Adrenal gland (tissue), 12 donors: ENCODE data around the gene ZDBF2. TPM values are rescaled to one million over a fixed set of nuclear protein-coding genes. Genes with fewer than 3 reads are reported as not detected.

Source experiments
- DNase-seq, 7 donors: peaks; one replicate each; pipeline ENCODE4 v3.0.0-alpha.2; 2019 to 2020
- H3K27ac ChIP-seq, 5 donors: fragments of 200-600 bp; sonication (generic) in 4 of 5; 1 replicate in 3 of 5; 2 replicates in 2 of 5; pipeline versions ENCODE4 v1.5.1 to v1.8.0; 2016 to 2020; ENCODE audit warnings: mild to moderate bottlenecking in 1 of 5
- H3K27me3 ChIP-seq: fragments of 200-600 bp; 2 replicates; pipeline ENCODE4 v1.8.0; 2021
- H3K36me3 ChIP-seq, 2 donors: fragments of 200-600 bp; replicated peaks in 1 of 2; 1 replicate in 1 of 2; 2 replicates in 1 of 2; pipeline versions ENCODE4 v1.5.1 to v1.8.0; 2018 to 2022
- H3K4me1 ChIP-seq, 2 donors: fragments of 200-600 bp; replicated peaks in 1 of 2; 1 replicate in 1 of 2; 2 replicates in 1 of 2; pipeline versions ENCODE4 v1.5.1 to v1.8.0; 2018 to 2021
- H3K4me3 ChIP-seq, 4 donors: fragments of 200-600 bp; sonication (generic) in 3 of 4; one replicate each; pipeline ENCODE4 v1.5.1; 2016 to 2018
- H3K9me3 ChIP-seq, 3 donors: fragments of 200-600 bp; sonication (generic) in 1 of 3; replicated peaks in 1 of 3; 1 replicate in 2 of 3; 2 replicates in 1 of 3; pipeline versions ENCODE4 v1.5.1 to v1.8.0; 2016 to 2021
- POLR2A ChIP-seq, 2 donors: fragments of 450-650 bp; IDR thresholded peaks; one replicate each; pipeline ENCODE4 v1.6.1; 2017; ENCODE audit warnings: antibody characterized with exemption in 2 of 2, mild to moderate bottlenecking in 2 of 2, moderate library complexity in 1 of 2
- WGBS, 4 donors: extraction: QIAGEN DNeasy Blood & Tissue Kit in 2 of 4; methylation state at CpG; one replicate each; pipeline versions ENCODE4 v1.1.5 to v1.1.7; 2013 to 2017; 5-methylcytosine and 5-hydroxymethylcytosine counted together
- intact Hi-C, 2 donors: fragments of 100-400 bp; cut with DNase I; formaldehyde crosslinking; loops; one replicate each; pipeline versions ENCODE4 v1.14.1 to v1.15.0; 2022 to 2023
- polyA plus RNA-seq, 3 donors: library from polyadenylated mRNA; stranded (reverse); fragments of 200-250 nt in 2 of 3; fragments of 350-450 nt in 1 of 3; fragmentation: Illumina TruSeq in 1 of 3; extraction: RNeasy Lipid Tissue Mini Kit (QIAGEN cat#74804) in 1 of 3; gene quantifications; one replicate each; pipeline ENCODE4 v1.2.3, GENCODE V29; 2013 to 2014
- total RNA-seq, 9 donors: library from RNA; depleted of rRNA in 4 of 9; stranded (reverse); fragments of >200 nt in 4 of 9; fragments of 120-200 nt in 1 of 9; fragmentation: NEBNext Ultra II Directional in 1 of 9; extraction: Animal tissue kit (Norgen Biotek cat#: 25700) in 1 of 9; gene quantifications; one replicate each; pipeline versions ENCODE4 v1.1.0 to v1.2.4, GENCODE V29; 2013 to 2023
- TF ChIP-seq, protein P1 (sequence below), 6 experiments: fragments of 450-650 bp in 4 of 6; fragments of 200-600 bp in 2 of 6; sonication (generic) in 1 of 6; IDR thresholded peaks; 1 replicate in 5 of 6; 2 replicates in 1 of 6; pipeline versions ENCODE4 v1.5.1 to v1.8.0; 2016 to 2021; ENCODE audit warnings: antibody characterized with exemption in 6 of 6, mild to moderate bottlenecking in 2 of 6, moderate library complexity in 1 of 6
- donor health status: healthy with polysubstance abuse.
- donor health status: Bipolar disorder and iron deficiency.
- donor health status: DM: yes; HTN: yes; CAD: no.
- donor health status: DM: no; HTN: no; CAD: no.
- donor health status: DM: no; HTN: no; CAD: no.
- donor health status: DM: yes; HTN: yes; CAD: no.

Gene ZDBF2
- total and polyA plus RNA-seq, 12 donors: 2.3 to 33.6 (median 13.6) TPM

DNA sequence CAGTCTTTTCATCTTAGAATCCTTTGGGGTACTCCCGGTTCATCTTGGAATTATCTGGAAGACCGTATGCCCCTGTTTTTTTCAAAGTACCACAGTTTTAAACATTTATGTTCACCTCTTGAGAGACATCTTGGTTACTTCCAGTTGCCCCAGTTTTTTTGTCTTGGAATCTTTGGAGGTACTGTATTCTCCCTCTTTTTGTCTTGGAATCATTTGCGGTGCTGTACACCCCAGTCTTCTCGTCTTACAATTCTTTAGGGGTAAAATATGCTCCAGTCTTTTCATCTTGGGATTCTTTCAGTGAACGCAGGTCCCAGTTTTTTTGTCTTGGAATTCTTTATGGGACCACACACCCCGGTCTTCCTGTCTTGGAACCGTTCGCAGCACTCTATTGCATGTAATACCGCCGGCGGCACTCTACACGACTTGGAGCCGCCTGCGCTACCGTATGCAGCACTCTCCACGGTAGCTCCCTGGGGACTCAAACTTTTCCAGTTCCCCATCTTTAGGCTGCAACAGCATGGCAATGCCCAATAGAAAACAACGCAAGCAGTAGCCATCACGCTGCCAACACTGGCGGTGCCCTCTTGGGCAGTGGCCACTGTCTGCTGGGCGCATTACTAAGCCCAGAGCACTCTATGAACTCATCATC is 21.2 kb upstream of the ZDBF2 start:
- 45 to 66% (median 53%) methylated on average over 18 to 20 of the region's 20 CpGs for WGBS, 4 donors
- intact Hi-C loops: no loop called here
- Histone ChIP-seq H3K36me3 (no peaks in the 10 kb centered on the region), H3K27me3 (peaks cover 38% of the 10 kb centered on the region), H3K4me3 (no peak overlapping the region), H3K9me3 (no peaks in the 10 kb centered on the region), H3K4me1 (no peaks in the 10 kb centered on the region), H3K27ac (no peak overlapping the region)
- DNase-seq: no peak
- no peak for TF ChIP-seq POLR2A (IDR thresholded peaks at IDR 0.05)
- TF ChIP-seq, protein P1, sequence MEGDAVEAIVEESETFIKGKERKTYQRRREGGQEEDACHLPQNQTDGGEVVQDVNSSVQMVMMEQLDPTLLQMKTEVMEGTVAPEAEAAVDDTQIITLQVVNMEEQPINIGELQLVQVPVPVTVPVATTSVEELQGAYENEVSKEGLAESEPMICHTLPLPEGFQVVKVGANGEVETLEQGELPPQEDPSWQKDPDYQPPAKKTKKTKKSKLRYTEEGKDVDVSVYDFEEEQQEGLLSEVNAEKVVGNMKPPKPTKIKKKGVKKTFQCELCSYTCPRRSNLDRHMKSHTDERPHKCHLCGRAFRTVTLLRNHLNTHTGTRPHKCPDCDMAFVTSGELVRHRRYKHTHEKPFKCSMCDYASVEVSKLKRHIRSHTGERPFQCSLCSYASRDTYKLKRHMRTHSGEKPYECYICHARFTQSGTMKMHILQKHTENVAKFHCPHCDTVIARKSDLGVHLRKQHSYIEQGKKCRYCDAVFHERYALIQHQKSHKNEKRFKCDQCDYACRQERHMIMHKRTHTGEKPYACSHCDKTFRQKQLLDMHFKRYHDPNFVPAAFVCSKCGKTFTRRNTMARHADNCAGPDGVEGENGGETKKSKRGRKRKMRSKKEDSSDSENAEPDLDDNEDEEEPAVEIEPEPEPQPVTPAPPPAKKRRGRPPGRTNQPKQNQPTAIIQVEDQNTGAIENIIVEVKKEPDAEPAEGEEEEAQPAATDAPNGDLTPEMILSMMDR (IDR thresholded peaks at IDR 0.05): no peak

DNA sequence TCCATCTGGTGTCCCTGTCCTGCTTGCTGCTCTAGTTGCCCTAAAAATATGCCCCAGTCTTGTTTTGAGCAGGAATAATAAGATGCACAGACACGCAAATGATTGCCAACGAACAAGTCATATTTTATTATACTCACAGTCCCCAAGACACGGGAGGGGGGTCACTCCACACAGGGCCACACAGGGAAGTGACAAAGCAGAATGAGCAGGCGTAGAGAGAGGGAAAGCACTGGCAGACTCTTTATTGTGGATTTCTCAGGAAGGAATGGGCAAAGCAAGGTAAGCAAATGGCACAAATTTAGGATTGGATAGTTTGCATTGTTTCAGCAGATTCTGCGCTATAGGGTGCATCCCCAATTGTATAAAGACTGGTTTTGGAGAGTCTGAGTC is 20.7 kb upstream of the ZDBF2 start:
- WGBS, 4 donors: 39 to 44% (median 43%) methylated on average over 5 of the region's 5 CpGs
- no peak for DNase-seq
- H3K27ac ChIP-seq: no peak overlapping the region
- intact Hi-C loops: no loop called here
- H3K4me3 ChIP-seq: no peak overlapping the region
- no peaks in the 10 kb centered on the region for H3K4me1 ChIP-seq
- TF ChIP-seq POLR2A (IDR thresholded peaks at IDR 0.05): no peak
- TF ChIP-seq, protein P1 (IDR thresholded peaks at IDR 0.05): no peak
- no peaks in the 10 kb centered on the region for H3K9me3 ChIP-seq
- peaks cover 43% of the 10 kb centered on the region for H3K27me3 ChIP-seq
- no peaks in the 10 kb centered on the region for H3K36me3 ChIP-seq

DNA sequence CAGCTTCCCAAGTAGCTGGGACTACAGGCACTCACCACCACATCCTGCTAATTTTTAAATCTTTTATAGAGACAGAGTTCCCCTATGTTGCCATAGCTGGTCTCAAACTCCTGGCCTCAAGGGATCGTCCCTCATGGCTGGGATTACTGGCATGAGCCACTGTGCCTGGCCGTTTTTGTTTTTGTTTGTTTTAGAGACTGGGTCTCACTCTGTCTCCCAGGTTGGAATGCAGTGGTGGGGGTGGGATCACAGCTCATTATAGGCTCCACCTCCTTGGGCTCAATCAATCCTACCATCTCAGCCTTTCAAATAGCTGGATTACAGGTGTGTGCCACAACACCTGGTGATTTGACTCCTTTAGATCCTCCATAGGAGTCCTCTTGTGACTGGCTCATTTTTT is 19.5 kb upstream of the ZDBF2 start:
- Histone ChIP-seq H3K4me3 (no peak overlapping the region), H3K4me1 (no peaks in the 10 kb centered on the region), H3K36me3 (no peaks in the 10 kb centered on the region), H3K27me3 (peaks cover 52% of the 10 kb centered on the region), H3K9me3 (no peaks in the 10 kb centered on the region), H3K27ac (no peak overlapping the region)
- DNase-seq: no peak
- WGBS, 4 donors: 39 to 48% (median 42%) methylated on average over 2 of the region's 2 CpGs
- TF ChIP-seq POLR2A (IDR thresholded peaks at IDR 0.05): no peak
- TF ChIP-seq, protein P1 (IDR thresholded peaks at IDR 0.05): no peak
- intact Hi-C loops: loop anchor here in 1 of 2 donors (5.0 kb wide), 1 partner anchor 78 kb away; no protein-coding TSS in a partner anchor

DNA sequence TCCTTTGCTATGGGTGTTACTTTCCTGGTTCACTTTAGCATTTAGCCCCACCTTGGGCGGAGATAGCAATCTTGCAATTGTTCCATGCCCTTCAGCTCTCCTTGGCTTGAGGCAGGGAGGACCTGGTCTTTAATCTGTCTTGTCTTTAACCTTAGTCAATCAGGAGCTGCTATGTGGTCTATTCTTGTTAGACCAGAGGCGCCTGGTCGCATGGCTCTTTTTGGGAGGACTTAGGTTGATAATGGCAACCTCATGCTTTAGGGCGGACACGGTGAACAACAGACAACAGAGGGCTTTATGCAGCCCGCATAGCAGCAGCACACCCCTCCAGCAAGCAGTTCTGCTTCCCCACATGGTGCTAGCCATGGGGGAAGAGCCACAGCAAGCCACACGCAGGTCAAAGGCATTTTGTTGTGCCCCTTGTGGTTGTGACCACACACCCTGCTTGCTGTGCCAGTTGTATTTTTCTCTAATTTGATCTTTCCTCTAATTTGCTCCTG is 17.7 kb upstream of the ZDBF2 start:
- Histone ChIP-seq H3K9me3 (no peaks in the 10 kb centered on the region), H3K4me1 (no peaks in the 10 kb centered on the region), H3K27ac (no peak overlapping the region), H3K36me3 (no peaks in the 10 kb centered on the region), H3K4me3 (no peak overlapping the region), H3K27me3 (peaks cover 67% of the 10 kb centered on the region)
- intact Hi-C loops: loop anchor here in 1 of 2 donors (5.0 kb wide), 1 partner anchor 79 kb away; no protein-coding TSS in a partner anchor
- WGBS, 4 donors: 41 to 56% (median 48%) methylated on average over 2 to 7 of the region's 7 CpGs
- DNase-seq: no peak
- TF ChIP-seq POLR2A (IDR thresholded peaks at IDR 0.05): no peak
- TF ChIP-seq, protein P1 (IDR thresholded peaks at IDR 0.05): no peak
